ENCODE results near the gene SERPINA3. TPM values are rescaled to one million over a fixed set of nuclear protein-coding genes. Genes with fewer than 3 reads are reported as not detected.
"Not testable (repeated sequence)": the region's sequence is repeated elsewhere in the genome, so short reads cannot be mapped to it uniquely, and the experiment has no call there.

The SERPINA3 gene
- total RNA-seq, 2 experiments from 2014 or later: not detected

DNA sequence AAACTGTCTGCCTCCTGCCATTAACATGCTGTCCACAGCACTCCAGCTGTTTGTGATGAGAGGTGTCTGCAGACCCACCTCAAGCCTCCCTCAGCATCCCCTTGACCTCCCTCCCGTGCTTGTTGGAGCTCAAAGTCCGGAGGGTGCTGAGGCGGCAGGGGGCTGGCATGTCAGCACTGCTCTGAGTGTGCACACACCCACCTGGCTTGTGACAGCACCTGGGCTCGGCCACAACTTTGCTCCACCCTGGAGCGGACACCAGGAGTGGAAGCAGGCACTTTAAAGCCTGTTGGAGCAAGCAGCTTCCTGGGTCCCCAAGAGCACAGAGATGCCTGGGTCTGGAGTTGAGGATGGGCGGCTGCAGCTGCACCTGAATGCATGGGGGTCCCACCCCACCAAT, 20.9 kb downstream of the SERPINA3 start:
- ATAC-seq (ENCODE audit: poor library complexity) (no peak), DNase-seq (no peak)
- Mint-ChIP-seq H3K36me3 (ENCODE audit: low read depth) (no peaks in the 10 kb centered on the region), H3K9me3 (no peaks in the 10 kb centered on the region), H3K4me3 (no peak overlapping the region), H3K4me1 (ENCODE audit: low read depth) (no peaks in the 10 kb centered on the region), H3K27ac (no peak overlapping the region), H3K27me3 (peaks cover 20% of the 10 kb centered on the region)
- Histone ChIP-seq H3K9me3 (ENCODE audit: control insufficient read depth in 1 of 2, insufficient read depth in 1 of 2, low read length in 2 of 2) (no peaks in the 10 kb centered on the region), H3K4me1 (ENCODE audit: insufficient read depth, low read length) (no peaks in the 10 kb centered on the region), H3K27ac (ENCODE audit: low read depth in 1 of 2, low read length in 2 of 2) (no peak overlapping the region), H3K27me3 (ENCODE audit: control insufficient read depth in 1 of 2, insufficient read depth in 2 of 2, low read length in 2 of 2) (no peaks in the 10 kb centered on the region), H3K4me3 (ENCODE audit: low read length) (no peak overlapping the region), H3K36me3 (ENCODE audit: insufficient read depth, low read length) (no peaks in the 10 kb centered on the region)
- ChIA-PET POLR2A (no interaction called here), CTCF (no interaction called here)
- TF ChIP-seq, protein P1, sequence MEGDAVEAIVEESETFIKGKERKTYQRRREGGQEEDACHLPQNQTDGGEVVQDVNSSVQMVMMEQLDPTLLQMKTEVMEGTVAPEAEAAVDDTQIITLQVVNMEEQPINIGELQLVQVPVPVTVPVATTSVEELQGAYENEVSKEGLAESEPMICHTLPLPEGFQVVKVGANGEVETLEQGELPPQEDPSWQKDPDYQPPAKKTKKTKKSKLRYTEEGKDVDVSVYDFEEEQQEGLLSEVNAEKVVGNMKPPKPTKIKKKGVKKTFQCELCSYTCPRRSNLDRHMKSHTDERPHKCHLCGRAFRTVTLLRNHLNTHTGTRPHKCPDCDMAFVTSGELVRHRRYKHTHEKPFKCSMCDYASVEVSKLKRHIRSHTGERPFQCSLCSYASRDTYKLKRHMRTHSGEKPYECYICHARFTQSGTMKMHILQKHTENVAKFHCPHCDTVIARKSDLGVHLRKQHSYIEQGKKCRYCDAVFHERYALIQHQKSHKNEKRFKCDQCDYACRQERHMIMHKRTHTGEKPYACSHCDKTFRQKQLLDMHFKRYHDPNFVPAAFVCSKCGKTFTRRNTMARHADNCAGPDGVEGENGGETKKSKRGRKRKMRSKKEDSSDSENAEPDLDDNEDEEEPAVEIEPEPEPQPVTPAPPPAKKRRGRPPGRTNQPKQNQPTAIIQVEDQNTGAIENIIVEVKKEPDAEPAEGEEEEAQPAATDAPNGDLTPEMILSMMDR (IDR thresholded peaks at IDR 0.05): no peak
- intact Hi-C loops (cut with DNase I, micrococcal nuclease): no loop called here

GRCh38 chr14:94635154-94635553, 23.0 kb downstream of the SERPINA3 start:
- no peaks in the 10 kb centered on the region for H3K9me3 ChIP-seq (ENCODE audit: control insufficient read depth in 1 of 2, insufficient read depth in 1 of 2, low read length in 2 of 2)
- Mint-ChIP-seq H3K27ac (no peak overlapping the region), H3K27me3 (peaks cover 20% of the 10 kb centered on the region), H3K4me3 (no peak overlapping the region), H3K9me3 (no peaks in the 10 kb centered on the region), H3K36me3 (ENCODE audit: low read depth) (no peaks in the 10 kb centered on the region), H3K4me1 (ENCODE audit: low read depth) (no peaks in the 10 kb centered on the region)
- no peaks in the 10 kb centered on the region for H3K4me1 ChIP-seq (ENCODE audit: insufficient read depth, low read length)
- ATAC-seq (ENCODE audit: poor library complexity): no peak
- intact Hi-C loops (cut with DNase I, micrococcal nuclease): no loop called here
- TF ChIP-seq, protein P1 (IDR thresholded peaks at IDR 0.05): no peak
- CTCF ChIA-PET: no interaction called here
- DNase-seq: no peak
- H3K36me3 ChIP-seq (ENCODE audit: insufficient read depth, low read length): no peaks in the 10 kb centered on the region
- no peak overlapping the region for H3K4me3 ChIP-seq (ENCODE audit: low read length)
- H3K27ac ChIP-seq (ENCODE audit: low read depth in 1 of 2, low read length in 2 of 2): no peak overlapping the region
- POLR2A ChIA-PET: no interaction called here
- peaks cover 0 to 2% of the 10 kb centered on the region in 2 experiments for H3K27me3 ChIP-seq (ENCODE audit: control insufficient read depth in 1 of 2, insufficient read depth in 2 of 2, low read length in 2 of 2)

DNA sequence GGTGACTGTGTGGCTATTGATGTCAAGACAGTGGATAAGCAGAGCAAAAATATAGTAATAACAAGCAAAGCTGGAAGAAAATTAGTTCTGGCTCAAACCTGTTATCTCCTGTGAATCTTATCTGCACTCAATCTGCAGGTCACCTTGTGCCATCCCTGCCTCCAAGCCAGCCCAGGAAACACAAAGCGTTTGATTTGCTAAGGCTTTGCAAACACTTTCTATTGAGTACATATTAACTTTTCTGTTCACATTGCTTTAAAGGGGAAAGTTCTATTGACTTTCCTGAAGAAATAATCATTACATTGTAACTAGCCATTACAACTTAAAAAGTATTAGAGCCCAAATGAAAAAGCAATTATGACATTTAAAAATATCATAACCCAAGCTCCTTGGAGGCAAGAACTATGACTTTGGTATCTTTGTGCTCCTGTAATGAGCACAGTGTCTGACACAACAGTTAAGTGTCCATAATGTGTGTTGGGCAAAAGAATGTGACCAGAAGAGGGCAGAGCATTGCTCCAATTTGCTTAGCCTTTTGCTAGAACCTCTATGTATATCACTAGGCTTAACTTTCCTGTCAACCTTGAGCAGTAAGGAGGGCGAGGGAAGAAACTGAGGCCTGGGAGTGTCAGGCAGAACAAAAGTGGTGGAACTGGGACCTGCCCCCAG, 24.7 kb downstream of the SERPINA3 start:
- peaks cover 0 to 8% of the 10 kb centered on the region in 2 experiments for H3K9me3 ChIP-seq (ENCODE audit: control insufficient read depth in 1 of 2, insufficient read depth in 1 of 2, low read length in 2 of 2)
- no peaks in the 10 kb centered on the region for H3K4me1 ChIP-seq (ENCODE audit: insufficient read depth, low read length)
- no peak for ATAC-seq (ENCODE audit: poor library complexity)
- peaks cover 12% of the 10 kb centered on the region for H3K27me3 Mint-ChIP-seq
- intact Hi-C loops (cut with DNase I, micrococcal nuclease): no loop called here
- no peaks in the 10 kb centered on the region for H3K36me3 ChIP-seq (ENCODE audit: insufficient read depth, low read length)
- H3K4me1 Mint-ChIP-seq (ENCODE audit: low read depth): no peaks in the 10 kb centered on the region
- CTCF ChIA-PET: no interaction called here
- H3K4me3 ChIP-seq (ENCODE audit: low read length): no peak overlapping the region
- no peak overlapping the region for H3K27ac Mint-ChIP-seq
- TF ChIP-seq, protein P1 (IDR thresholded peaks at IDR 0.05): no peak
- H3K4me3 Mint-ChIP-seq: no peak overlapping the region
- no peaks in the 10 kb centered on the region for H3K9me3 Mint-ChIP-seq
- no peaks in the 10 kb centered on the region for H3K36me3 Mint-ChIP-seq (ENCODE audit: low read depth)
- H3K27ac ChIP-seq (ENCODE audit: low read depth in 1 of 2, low read length in 2 of 2): no peak overlapping the region
- POLR2A ChIA-PET: no interaction called here
- H3K27me3 ChIP-seq (ENCODE audit: control insufficient read depth in 1 of 2, insufficient read depth in 2 of 2, low read length in 2 of 2): peaks cover 0 to 2% of the 10 kb centered on the region in 2 experiments
- no peak for DNase-seq

GRCh38 chr14:94637814-94638213, 25.6 kb downstream of the SERPINA3 start:
- H3K4me3 Mint-ChIP-seq; CTCF ChIA-PET; H3K9me3 ChIP-seq (ENCODE audit: control insufficient read depth in 1 of 2, insufficient read depth in 1 of 2, low read length in 2 of 2); intact Hi-C loops (cut with DNase I, micrococcal nuclease); H3K4me1 ChIP-seq (ENCODE audit: insufficient read depth, low read length); H3K36me3 ChIP-seq (ENCODE audit: insufficient read depth, low read length); H3K27me3 ChIP-seq (ENCODE audit: control insufficient read depth in 1 of 2, insufficient read depth in 2 of 2, low read length in 2 of 2); H3K27ac Mint-ChIP-seq; POLR2A ChIA-PET; H3K4me3 ChIP-seq (ENCODE audit: low read length); DNase-seq; H3K9me3 Mint-ChIP-seq; H3K4me1 Mint-ChIP-seq (ENCODE audit: low read depth); H3K27ac ChIP-seq (ENCODE audit: low read depth in 1 of 2, low read length in 2 of 2); ATAC-seq (ENCODE audit: poor library complexity); H3K36me3 Mint-ChIP-seq (ENCODE audit: low read depth): not testable (repeated sequence)
- peaks cover 12% of the 10 kb centered on the region for H3K27me3 Mint-ChIP-seq

Measured in CD4-positive, alpha-beta T cell (primary cell).